EH (cell line): ENCODE measurements around the gene AP2A2.
"Not testable (repeated sequence)": the region's sequence is repeated elsewhere in the genome, so short reads cannot be mapped to it uniquely, and the experiment has no call there.

Source experiments
- DNase-seq: peaks from one replicate; pipeline ENCODE4 v3.0.0-alpha.2; 2015; ENCODE audit warnings: low read depth

Gene AP2A2

GRCh38 chr11:954392-955153 is 28.9 kb downstream of the AP2A2 start:
- DNase-seq, result no peak

- DNase-seq, result no peak
These were observed 29.7 kb downstream of the AP2A2 start for GRCh38 chr11:955154-956063.

GRCh38 chr11:957212-957920 is 31.7 kb downstream of the AP2A2 start:
- no peak for DNase-seq

- no peak for DNase-seq
These were observed 32.4 kb downstream of the AP2A2 start for GRCh38 chr11:958101-958500.

GRCh38 chr11:959027-959426 is 33.4 kb downstream of the AP2A2 start:
- DNase-seq, result no peak

- no peak for DNase-seq
These were observed 33.9 kb downstream of the AP2A2 start for GRCh38 chr11:959608-960007.

GRCh38 chr11:961310-961920 is 35.7 kb downstream of the AP2A2 start:
- DNase-seq, result not testable (repeated sequence)

GRCh38 chr11:961921-962320 is 36.3 kb downstream of the AP2A2 start:
- DNase-seq, result no peak

- DNase-seq, result no peak
These were observed 37.0 kb downstream of the AP2A2 start for GRCh38 chr11:962688-963087.

- DNase-seq, result no peak
These were observed 38.2 kb downstream of the AP2A2 start for GRCh38 chr11:963852-964251.

GRCh38 chr11:965206-965775 is 39.6 kb downstream of the AP2A2 start:
- no peak for DNase-seq

- no peak for DNase-seq
These were observed 42.5 kb downstream of the AP2A2 start for GRCh38 chr11:967995-968751.

GRCh38 chr11:968822-969221 is 43.2 kb downstream of the AP2A2 start:
- no peak for DNase-seq

- DNase-seq, result no peak
These were observed 44.1 kb downstream of the AP2A2 start for GRCh38 chr11:969651-970205.

GRCh38 chr11:970319-970871 is 44.7 kb downstream of the AP2A2 start:
- no peak for DNase-seq

GRCh38 chr11:971092-971690 is 45.5 kb downstream of the AP2A2 start:
- no peak for DNase-seq

- no peak for DNase-seq
These were observed 46.2 kb downstream of the AP2A2 start for GRCh38 chr11:971731-972365.

- no peak for DNase-seq
These were observed 47.0 kb downstream of the AP2A2 start for GRCh38 chr11:972523-973211.

GRCh38 chr11:973237-973636 is 47.6 kb downstream of the AP2A2 start:
- DNase-seq, result no peak
